GM21367 (cell line): ENCODE measurements around the gene MYO5B.

Source experiments
- ATAC-seq: cut with Tn5 transposase; IDR thresholded peaks from one replicate; pipeline ENCODE4 v1.9.1; 2021; ENCODE audit not compliant: unreplicated experiment

MYO5B gene

DNA sequence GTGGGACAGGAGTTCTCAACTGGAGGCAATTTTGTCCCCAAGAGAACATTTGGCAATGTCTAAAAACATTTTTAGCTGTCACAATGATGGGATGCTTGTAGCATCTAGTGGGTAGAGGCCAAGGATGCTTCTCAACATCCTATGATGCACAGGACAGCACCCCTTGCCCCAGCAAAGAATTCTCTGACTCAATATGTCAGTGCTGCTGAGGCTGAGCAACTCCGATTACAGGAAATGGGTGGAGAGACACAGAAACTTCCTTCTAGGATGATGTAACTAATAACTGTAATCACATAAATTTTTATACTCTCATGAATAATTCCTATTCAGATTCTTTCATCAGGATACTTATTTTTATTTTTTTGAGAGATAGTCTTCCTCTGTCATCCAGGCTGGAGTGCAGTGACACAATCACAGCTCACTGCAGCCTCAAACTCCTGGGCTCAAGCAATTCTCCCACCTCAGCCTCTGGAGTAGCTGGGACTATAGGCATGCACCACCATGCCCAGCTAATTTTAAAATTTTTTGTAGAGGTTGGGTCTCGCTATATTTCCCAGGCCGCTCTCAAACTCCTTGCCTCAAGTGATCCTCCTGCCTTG, 261.3 kb downstream of the MYO5B start:
- no peak for ATAC-seq

DNA sequence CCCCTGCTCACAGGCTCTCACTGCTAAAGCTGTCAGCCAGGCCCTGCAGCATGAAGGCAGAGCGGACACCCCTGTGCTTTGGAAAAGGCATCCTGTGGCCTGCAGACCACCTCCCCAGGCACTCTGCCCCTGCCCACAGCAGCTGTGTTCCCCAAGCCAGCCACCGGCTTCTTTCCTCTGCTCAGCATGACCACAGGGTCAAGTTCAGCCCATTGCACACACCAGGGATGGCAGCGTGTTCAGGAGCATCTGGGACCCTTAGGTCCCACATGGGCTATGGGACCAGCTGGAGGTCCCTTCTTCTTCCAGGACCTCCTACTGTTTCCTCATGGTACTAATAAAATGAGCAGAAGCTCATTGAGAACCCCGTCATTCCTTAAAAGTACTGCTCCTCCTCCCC, 263.2 kb downstream of the MYO5B start:
- ATAC-seq, result no peak

DNA sequence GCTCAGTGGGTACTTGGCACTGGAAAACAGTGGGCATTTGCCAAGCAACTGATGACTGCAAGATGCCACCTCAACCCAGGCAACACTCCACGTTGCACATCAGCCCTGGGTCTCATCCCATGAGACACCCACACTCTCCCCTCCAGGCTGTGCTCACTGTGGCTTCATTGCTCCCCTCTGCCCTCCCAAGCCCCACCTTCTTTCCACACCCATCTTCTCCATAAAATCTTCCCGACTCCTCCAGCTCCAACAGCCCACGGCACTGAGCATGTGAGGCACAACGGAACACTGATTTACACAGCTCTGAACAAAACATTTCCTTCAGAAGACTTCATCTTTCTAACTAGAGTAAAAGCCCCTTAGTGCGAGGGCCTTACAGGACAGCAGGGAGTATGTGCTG, 263.8 kb downstream of the MYO5B start:
- no peak for ATAC-seq

DNA sequence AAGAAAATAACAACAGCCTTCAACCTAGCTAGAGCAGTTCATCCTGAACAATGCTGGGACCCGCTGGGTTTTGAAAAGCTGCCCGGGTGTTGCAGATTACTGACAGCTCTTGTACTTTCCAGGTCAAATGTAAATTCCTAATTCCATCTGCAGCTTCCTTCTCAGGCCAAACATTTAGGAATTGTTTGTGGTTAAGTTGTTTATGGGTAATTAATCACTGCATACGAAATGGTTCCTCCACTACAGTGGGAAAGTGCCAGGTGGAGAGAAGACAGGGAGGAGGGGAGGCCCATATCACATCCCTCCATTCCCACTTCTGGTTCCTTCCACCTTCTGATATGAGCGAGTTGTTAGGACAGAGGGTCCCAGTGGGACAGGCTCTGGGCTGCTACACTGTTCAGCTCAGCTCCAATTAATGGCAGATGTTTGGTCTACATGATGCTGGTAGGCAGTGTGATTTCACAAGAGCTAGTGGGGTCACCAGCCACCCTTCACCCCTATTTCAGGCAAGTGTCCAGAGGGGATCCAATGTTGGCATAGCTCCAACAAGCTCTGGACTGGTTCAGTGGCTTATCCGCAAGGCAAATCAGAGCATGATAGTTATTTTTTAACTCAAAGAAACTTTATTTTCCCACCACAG, 268.7 kb downstream of the MYO5B start:
- ATAC-seq, result no peak

DNA sequence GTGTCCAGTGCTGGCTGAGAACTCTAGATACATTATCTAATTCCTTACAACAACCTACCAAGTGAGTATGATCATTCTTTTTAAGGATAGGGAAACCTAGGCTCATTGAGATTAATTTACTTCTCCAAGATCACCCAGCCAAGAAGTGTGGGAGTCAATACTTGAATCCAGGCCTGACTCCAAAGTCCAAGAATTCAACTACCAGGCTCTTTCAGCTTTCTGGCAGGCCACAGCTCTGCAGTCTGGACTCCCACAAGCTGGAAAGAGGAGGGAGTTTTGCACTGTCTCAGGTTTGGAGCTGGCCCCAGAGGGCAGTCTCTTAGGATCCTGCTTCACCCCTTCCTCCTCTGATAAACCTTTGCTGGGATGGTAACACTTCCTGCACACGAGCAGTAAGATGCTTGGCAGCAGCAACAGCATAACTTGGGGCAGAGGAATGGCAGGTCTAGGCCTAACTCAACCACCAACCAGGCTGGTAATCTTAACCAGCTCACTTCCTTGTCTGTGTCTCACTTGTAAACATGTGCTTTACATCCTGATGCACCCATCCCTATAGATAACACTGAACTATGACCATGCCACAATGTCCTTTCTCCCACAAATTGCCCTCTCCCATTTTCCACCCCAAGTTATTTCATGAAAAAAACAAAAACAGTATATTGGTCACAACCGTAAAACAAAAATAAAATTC, 270.5 kb downstream of the MYO5B start:
- ATAC-seq, result no peak

DNA sequence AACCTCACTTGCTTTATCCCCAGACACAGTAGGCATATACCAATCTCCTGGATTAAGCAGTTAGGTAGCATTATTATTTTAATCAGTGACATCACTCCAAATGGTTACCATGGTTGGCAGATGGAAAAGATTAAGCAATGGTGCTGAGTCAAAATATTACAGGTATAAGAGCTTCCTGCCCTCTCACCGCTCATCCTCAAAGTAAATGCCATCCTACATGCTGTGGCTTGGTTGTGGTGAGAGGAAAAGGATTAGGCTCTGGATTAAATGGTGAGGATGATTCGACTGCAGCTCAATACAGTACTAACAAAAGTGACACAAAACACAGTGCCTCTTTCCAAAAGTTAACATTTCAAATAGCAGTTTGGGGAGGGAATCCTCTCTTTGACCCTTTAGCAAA, 272.7 kb downstream of the MYO5B start:
- ATAC-seq, result no peak

DNA sequence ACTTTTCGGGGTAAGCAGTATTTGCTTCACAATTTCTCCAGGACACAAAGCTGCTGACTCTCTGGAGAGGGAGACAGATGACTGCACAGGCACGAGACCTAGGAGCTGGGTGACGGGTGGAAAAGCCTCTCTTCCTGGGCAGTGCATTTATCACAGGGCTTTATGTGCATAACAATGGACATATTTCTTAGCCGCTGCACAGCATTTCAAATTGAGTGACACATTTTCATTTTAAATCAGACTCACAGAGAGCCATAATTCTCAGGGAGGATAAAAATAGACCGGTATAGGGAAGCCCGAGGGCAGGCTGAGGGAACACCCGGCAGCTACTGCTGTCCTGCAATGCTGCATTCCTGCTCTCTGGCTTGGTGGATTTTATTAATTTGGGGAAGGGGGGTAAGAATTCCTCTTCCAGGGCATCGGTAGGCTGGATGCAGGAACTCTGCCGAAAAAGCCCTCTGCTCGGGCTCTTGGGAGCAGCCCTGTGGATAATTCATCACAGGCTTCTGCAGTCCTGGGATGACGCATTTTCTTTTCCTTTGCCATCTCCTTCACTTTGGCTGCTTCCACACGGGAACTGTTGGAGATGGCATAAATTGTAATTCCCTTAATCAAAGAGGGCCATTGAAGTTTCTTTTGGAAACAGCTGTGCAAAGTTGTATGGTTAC, 273.5 kb downstream of the MYO5B start:
- ATAC-seq, result no peak

DNA sequence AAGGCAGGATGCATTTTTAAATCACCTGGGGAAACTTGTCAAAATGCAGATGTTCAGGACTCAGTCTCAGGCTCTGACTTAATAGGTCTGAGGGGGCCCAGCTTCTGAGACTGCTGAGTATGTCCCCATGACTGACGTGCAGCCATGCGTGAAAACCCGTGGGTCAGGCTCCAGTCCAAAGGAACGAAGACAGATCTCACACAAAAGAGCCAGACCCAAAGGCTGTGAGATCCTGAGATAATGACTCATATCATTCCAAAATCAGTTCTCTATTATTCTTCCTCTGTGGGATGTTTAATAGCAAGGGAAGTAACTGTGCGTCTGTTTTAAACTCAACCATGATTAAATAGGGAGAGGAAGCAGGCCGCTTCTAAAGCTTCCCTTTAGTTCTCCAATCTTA, 274.2 kb downstream of the MYO5B start:
- ATAC-seq, result no peak

DNA sequence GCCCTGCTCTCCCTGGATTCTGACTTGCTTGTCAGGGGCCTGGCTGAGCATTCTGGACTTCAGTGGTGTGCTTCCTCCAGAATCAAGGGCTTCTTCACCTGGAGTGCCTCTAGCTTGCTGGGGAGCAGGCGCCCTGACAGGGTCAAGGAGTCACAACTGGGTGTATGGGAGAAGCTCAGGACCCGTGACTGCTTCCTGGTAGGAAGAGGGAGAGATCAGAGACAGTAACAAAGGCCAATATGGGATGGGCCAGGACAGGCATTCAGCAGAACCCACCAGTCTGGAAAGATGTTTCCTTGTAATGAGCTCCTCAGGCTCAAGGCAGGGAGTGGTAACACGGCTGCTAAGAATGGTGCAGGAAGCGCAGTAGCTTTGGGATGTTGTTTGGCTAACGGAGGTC, 277.2 kb downstream of the MYO5B start:
- ATAC-seq, result no peak

DNA sequence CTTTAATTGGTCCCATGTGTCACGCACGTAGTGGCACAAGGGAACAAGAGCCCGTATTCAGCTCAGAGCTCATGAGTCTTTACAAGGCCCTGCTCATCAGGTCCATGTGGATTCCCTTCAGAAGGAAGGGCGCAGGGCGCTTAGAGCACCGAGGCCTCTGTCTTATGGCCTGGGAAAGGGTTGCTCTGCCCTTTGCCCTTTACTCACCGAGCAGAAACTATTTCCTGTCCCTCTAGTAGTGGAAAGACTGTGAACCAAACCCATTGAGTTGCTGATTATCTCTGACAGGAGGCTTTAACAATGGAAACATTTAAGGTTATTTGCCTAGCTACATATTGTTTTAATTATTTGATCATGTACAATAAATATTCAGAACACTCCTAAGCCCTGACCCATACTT, 279.6 kb downstream of the MYO5B start:
- no peak for ATAC-seq

DNA sequence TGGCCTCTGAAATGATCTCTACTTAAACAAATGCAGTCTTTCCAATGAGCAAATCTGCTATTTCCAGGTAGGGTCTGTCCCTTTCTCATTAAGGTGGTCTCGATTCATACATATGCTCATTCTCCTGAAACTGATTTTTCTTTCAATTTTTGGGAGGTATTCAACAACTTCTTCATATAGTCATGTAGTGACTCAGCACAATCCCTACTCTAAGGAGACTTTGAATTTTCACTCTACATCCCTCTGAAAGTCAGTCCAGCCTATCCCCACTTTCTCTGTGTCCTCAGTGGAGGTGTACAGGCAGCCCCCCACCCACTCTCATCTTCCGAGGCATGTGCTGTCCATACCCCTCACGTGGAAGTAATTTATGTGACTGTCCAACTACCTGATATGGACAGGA, 281.7 kb downstream of the MYO5B start:
- no peak for ATAC-seq

DNA sequence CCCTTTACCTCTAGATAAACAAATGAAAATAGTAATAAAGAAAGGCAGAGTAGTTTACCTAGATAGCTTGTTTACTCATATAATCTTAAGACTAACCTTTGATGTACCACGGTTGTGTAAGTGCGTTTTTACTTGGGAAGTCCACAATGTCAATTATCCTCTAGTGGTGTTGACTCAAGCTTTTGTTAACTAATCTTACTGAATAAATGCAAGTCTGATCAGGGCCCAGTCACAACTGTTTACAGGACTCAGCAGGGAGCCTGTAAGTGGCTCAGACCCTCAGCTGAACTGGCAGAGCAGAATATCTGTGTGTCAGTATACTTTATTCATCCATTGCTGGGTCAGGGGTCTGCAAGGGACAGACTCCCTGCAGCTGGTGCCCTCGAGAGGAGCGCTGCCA, 283.5 kb downstream of the MYO5B start:
- ATAC-seq, result no peak

DNA sequence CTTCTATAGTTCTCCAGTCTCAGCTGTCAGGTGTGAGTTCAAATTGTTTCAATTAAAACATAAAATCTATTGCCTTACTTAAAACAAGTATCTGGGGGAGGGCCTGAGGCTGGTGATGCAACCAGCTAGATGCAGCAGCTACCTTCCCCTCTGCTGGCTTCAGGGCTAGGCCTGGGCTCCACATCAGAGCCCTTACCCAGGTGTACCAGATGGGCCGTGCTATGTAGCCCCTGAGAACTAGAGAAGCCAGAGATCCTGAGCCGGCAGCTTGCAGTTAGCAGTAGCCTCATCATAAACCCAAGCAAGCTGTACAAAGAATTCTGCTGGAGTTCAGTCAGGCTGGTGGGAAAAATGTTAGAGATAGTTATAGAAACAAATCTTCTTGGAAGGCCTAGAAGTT, 284.0 kb downstream of the MYO5B start:
- ATAC-seq, result no peak

DNA sequence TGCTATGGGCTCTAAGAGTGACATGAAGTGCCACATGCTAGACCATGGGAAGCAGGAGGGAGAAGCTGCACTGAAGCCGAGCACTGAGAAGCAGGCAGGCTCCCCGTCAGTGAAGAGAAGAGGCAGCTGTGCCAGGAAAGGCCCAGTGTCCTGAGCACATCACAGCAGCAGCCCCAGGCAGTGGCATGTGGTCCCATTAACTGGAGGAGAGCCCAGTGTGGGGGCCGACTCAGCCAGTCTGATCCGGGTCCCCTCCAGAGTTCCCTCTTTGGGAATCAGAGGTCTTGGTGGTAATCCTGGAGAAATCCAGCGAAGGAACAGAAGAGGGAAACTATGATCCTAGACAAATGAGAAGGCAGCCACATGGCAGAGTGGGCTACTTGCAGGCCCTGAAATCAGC, 284.9 kb downstream of the MYO5B start:
- no peak for ATAC-seq

DNA sequence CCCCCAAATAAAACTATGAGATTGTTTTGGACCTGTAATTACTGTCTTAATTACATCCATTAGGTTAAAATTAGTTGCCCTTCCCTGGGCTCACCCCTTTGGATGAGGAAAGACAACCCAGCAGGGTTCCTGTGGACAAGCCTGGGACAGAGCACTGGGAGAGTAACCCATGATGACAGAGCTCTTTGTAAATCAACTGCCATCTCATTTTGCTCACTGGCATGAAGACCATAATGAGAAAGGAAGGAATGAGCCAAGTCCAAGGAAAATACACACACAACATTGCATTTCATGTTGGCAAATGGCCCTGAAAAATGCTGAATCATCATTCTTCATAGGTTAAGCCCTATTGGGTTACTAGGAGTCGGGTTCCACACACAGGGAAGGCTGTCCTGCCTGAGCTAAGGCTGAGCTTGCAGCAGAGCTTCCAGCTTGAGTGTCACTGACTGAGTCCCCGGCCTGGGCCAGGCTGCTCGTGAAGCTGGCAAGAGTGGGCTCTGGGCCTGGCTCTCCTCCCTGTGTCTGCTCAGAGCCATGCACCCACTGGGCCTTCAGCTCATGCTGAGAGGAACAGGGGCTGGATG, 287.5 kb downstream of the MYO5B start:
- ATAC-seq, result no peak

DNA sequence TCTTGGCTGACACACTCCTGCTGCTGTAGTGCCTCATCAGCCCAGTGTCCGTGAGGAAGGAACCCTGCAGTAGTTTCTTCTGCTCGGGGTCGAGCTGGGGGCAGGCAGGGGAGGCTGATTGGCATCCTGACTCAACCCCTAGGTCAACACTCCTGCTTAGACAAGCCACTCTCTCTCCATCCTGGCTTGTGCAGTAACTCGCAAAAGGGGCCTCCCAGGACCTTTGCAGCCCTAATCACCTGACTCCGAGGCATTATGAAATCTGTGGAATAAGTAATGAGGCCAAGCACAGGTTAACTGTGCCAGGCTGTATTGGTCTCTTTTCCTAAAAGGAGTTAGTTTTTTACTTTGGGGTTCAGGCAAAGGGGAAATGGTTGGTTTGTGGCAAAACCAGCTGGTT, 289.2 kb downstream of the MYO5B start:
- no peak for ATAC-seq

DNA sequence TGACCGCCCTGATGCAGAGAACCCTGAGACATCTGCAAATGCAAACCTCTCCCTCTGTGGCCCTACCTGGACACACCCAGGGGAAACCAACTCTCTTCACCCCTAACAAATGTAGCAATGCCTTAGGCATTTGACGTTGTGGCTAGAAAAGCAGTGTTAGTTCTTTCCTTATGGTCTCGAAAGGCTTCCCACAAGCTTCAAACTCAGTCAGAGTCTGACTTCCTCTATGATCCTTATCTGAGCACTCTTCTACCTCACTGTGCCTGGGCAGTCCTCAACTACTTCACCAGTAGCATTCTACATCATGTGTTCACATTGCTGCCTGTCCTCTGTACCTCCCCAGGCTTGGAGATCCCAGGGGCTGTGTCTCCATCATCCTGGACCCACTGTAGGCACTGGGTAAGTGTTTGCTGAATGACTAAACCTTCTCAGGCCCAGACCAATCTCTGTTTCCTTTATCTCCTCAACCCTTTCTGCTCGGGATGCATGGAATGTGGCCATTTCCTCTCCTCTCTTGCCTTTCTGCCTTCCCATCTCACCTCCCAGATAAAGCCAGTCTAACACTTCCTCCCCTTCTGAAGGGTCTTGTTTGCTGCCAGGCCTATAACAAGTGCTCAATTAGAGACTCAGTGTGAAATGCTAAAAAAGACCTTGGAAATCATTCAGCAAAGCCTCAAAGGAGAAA, 289.9 kb downstream of the MYO5B start:
- ATAC-seq, result no peak

DNA sequence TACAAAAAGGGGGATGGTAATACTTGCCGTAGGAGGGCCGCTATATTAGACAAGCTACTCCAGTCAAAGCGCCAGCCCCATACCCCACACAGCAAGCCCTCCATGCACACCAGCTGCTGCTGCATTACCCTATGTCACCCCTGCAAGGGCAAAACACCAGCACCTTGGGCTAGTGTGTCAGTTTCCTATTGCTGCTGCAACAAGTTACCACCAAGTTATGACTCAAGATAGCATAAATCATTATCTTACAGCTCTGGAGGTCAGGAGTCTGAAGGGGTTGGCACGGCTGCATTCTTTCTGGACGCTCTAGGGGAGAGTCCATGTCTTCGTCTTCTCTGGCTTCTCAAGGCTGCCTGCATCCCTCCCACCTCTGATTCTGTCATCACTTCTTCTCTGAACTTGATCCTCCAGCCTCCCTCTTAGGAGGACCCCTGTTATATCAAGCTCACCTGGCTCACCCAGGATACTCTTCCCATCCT, 293.0 kb downstream of the MYO5B start:
- no peak for ATAC-seq

DNA sequence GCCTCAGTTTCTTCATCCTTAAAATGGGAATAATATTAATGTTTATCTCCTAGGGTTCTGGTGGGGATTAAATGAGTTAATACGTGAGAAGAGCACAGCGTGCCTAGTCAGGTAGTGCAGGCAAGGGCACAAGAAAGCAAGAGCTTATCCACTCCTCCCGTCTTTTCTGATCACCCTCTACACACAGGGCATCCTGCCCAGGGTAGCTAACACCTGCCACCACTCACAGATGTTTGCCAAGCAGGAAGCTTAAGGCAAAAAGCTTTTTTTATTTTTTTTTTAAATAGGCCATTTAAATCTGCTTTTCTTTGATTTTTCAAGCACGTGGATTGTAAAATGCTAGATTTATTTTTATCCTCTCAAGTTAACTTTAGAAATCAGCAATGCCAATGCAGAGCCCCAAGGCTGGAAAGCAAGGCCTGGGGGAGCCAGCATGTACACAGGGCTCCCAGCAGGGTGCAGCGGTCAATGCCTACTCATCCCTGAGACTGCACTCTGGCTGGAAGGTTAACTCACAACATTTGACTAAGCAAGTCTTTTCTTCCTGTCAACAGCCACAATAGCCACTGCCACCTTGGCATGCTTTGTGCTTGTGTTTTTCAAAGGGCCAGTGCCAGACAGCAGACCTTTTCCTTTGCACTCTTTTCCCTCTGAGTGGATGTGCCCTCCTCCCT, 295.2 kb downstream of the MYO5B start:
- ATAC-seq, result no peak

DNA sequence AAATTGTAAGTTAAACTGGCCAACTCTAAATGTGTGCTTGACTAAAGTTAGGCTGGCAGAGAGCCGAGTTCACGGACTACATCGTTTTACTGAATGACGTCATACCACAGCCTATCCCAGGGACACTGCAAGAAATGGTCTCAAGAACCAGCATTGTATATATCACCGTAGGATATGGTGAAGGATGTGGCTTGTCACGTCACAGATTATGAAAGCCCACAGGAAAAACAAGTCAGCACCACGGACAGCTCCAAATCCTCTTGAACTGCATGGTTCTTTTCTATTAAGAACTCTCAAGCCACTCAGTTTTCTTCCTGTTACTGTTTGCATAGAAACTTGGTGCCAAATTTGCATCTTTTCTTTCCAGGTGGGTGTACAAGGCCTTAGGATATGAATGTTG, 296.5 kb downstream of the MYO5B start:
- ATAC-seq, result no peak
